Regular cardiac myocyte (primary cell): Measurements from ENCODE around the gene AMER3. TPM values are rescaled to one million over a fixed set of nuclear protein-coding genes. Genes with fewer than 3 reads are reported as not detected.

Experiments
- total RNA-seq: library from RNA; depleted of rRNA; stranded (reverse); fragments of >200 nt; gene quantifications from 2 replicates; pipeline ENCODE4 v1.2.3, GENCODE V29; 2014

AMER3 gene, protein sequence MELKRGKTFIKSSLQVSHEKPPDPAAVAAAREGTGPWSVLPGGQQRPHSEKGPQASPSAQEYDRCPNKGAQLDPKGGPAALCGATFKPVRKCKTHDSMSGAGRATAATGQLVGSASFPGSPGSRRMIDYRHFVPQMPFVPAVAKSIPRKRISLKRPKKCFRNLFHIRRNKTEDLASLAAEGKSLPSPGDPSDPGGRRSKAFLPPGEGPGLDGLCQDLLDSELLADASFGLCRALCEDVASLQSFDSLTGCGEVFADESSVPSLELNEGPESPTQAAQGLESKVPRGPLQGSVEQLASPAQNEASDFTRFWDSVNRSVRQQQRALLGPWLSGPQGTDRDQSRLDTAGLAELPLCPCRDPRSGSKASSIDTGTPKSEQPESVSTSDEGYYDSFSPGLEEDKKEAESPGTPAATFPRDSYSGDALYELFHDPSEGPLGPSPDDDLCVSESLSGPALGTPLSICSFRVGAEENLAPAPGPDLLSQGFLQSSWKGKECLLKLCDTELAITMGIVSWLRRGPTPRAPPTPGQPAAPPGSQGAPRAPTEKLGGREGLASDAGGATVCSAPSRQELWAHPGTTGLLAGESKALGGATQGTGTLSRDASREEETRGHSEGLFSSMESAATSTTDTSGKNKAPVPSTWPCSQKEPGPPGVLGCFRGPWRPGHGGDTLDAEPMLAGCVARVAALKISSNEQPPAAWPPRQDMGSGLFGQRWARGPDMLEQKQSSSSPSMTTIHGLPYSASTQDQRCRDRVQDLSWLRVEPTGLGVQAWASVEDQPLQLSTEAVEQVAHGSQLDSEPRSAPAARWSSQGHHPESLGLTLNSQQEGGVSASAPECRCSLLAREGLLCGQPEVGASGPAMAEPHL
- not detected in 2 replicates for total RNA-seq

DNA sequence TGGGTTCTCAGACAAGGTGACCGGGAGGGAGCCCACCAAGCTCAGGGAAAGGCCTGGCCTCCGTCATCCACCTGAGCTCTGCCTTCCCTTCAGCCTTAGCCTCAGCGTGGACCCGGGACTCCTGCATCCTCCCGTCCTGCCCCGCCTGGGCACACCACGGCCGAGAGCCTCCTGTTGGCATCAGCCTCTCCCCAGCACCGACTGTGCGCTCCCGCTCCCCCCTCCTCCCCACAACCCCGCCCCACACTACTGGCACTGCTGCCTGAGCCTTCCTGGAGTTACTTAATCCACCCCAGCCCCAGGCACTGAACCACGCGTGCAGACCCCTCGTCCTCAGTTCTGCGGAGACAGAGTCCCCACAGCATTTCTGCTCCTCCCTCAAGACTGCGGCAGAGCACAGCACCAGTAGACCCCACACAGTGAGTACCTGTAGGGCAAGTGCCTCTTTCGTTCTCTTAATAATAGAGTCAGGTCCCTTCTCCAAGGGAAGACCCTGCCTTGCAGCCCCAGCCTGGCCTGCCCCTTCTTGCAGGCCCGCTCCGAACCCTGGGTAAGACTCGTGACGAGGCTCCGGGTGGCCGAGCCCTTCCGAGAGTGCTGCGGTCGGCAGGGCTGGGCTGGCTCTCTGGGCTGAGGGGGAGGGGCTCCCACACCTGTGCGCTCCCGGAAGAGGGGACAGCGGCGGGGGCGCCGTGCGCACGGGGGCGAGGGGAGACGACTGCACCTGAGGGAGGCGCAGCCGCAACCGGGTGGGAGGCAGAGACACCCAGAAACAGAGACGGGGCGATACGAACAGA, at the start of gene AMER3:
AMER3 (plus strand) TSS at position 285 of the 797 bp plus-strand sequence. CDS start 6,533 bp downstream, outside the sequence.

DNA sequence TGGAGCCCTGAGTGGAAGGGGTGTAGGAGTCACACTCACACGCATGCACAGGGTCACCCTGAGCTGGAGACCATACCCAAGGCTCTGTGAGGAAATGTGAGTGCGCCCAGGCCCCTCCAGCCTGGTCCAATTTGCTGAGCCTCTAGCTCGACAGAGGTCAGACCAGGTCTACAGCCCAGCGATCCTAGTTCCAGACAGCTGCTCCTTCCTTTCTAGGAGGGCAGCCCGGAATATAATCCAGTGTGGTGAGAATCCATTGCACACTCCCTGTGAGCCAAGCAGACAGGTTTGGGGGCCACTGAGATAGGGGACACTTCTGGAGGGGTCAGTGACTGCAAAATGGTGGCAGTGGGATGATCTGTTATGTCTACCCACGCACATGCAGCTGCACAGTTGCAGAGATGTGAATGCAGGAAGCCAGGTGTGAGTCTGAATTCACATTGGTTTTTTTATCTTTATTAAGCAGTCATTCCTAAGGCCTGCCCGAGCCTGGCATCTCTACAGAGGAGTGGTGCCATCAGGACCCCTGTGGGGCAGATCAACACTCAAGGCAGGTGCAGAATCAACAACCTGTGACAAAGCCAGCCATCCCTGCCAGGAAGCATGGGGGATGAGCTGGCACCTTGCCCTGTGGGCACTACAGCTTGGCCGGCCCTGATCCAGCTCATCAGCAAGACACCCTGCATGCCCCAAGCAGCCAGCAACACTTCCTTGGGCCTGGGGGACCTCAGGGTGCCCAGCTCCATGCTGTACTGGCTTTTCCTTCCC, 26.6 kb upstream of the AMER3 start, which contains the start of gene GPR148:
GPR148 (plus strand) TSS at position 522 of the 768 bp plus-strand sequence; CDS start at position 604, 82 bp downstream.

Other genes with a start within 250 kb of the AMER3 start
- gene POTEI, start 246.2 kb upstream of the AMER3 start, total RNA-seq = under 0.01 TPM in 1 of 2 replicates, not detected in the other
- not detected in 2 replicates for gene CFC1B, start 234.3 kb upstream of the AMER3 start, total RNA-seq
- not detected in 2 replicates for gene CFC1, start 156.0 kb upstream of the AMER3 start, total RNA-seq
- gene POTEJ, start 144.1 kb upstream of the AMER3 start, total RNA-seq = not detected in 2 replicates
- not detected in 2 replicates for gene GPR148, start 26.5 kb upstream of the AMER3 start, total RNA-seq
- 0.58 and 4.5 TPM in 2 replicates for gene ARHGEF4, start 81.4 kb downstream of the AMER3 start, total RNA-seq